Measurements from ENCODE around the gene IPO13.

IPO13 gene

DNA sequence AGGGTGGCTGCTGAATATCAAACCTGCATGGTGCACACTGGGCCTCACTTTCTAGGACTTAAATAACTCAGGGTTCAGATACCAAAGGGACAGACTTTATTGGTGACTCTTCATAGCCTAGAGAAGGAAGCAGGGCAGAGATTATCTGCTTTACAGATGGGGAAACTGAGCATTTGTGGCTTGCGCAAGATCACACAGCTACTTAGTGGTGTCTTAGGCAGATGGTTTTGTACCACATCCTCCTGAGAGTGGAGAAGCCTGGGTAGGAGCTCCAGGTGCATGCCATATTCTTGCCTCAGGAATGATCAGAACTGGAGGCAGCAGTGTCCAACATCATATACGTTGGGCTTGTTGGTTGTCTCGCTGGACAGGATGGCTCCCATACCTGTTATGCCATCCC, 16.3 kb downstream of the IPO13 start:
- in situ Hi-C loops (cut with HindIII; ENCODE audit: low sequenced_read_pairs): no loop called here
- H3K4me3 ChIP-seq (ENCODE audit: low read depth, low read length): no peak overlapping the region
- TF ChIP-seq, protein P1, sequence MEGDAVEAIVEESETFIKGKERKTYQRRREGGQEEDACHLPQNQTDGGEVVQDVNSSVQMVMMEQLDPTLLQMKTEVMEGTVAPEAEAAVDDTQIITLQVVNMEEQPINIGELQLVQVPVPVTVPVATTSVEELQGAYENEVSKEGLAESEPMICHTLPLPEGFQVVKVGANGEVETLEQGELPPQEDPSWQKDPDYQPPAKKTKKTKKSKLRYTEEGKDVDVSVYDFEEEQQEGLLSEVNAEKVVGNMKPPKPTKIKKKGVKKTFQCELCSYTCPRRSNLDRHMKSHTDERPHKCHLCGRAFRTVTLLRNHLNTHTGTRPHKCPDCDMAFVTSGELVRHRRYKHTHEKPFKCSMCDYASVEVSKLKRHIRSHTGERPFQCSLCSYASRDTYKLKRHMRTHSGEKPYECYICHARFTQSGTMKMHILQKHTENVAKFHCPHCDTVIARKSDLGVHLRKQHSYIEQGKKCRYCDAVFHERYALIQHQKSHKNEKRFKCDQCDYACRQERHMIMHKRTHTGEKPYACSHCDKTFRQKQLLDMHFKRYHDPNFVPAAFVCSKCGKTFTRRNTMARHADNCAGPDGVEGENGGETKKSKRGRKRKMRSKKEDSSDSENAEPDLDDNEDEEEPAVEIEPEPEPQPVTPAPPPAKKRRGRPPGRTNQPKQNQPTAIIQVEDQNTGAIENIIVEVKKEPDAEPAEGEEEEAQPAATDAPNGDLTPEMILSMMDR (IDR thresholded peaks at IDR 0.05; ENCODE audit: low read depth, low read length, missing control alignments): no peak
- DNase-seq (ENCODE audit: low read depth): no peak

DNA sequence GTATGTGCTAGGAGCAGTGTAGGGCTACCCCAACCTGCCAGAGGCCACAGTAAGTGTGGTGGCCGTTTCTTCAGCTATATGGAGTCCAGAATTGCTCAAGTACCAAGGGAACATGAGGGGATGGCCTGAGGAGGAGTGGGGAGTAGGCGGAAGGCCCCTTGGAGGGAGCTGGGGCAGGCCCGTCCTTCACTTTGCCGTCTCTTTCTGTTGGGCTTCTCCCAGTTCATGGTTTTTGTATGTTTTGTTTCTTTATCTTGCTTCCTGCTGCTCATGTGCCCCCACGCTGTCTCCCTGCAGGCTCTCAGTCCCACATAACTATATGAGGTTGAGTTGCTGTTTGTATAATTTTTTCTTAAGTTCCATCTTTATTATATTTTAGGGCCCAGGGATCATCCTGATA, 17.1 kb downstream of the IPO13 start:
- in situ Hi-C loops (cut with HindIII; ENCODE audit: low sequenced_read_pairs): no loop called here
- TF ChIP-seq, protein P1 (IDR thresholded peaks at IDR 0.05; ENCODE audit: low read depth, low read length, missing control alignments): no peak
- no peak overlapping the region for H3K4me3 ChIP-seq (ENCODE audit: low read depth, low read length)
- DNase-seq (ENCODE audit: low read depth): no peak

DNA sequence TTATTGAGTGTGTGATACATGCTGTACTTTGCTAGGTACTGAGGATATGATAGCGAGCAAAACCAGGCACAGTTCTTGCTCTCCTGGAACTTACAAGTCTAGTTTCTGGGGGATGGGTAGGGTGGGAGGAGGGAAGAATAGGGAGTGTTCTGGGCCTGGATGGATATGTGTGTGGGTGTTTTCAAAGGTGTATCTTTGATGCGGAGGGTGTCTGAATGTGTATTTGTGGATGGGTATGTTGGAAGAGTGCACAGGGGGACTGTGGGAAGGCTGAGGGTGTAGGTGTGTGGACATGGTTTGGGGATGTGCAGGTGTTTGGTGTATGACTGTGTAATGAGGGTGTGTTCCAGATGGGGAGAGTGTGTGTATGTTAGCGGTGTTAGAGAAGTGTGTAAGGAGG, 18.6 kb downstream of the IPO13 start:
- no peak for DNase-seq (ENCODE audit: low read depth)
- TF ChIP-seq, protein P1 (IDR thresholded peaks at IDR 0.05; ENCODE audit: low read depth, low read length, missing control alignments): no peak
- H3K4me3 ChIP-seq (ENCODE audit: low read depth, low read length): no peak overlapping the region
- in situ Hi-C loops (cut with HindIII; ENCODE audit: low sequenced_read_pairs): no loop called here

DNA sequence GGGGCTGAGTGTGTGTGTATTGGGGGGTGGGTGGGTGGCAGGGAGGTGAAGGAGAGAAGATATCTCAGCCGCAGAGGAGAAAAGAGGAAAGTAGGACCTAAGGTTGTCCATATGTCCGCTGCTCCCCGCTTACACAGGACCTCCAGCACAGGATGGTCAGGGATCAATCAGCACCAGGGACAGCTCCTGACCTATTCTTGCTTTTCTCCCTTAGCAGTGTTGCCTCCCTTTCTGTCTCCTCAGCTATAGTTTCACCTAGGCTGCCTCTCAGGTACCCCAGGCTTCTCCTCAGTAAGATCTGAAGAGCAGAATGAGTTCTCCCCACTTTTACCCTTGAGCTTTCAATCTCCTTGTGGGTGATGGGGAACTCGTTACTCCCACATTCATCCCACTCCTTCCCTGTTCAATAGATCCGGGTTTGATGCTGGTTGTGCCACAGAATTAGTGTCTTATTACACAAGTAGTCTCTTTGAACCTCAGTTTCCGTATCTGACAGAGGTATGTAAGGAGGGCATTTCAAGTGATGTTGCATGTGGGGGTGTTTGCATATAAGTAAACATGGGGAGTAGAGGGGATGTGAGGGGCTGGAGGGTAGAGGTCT, 21.7 kb downstream of the IPO13 start:
- no peak overlapping the region for H3K4me3 ChIP-seq (ENCODE audit: low read depth, low read length)

DNA sequence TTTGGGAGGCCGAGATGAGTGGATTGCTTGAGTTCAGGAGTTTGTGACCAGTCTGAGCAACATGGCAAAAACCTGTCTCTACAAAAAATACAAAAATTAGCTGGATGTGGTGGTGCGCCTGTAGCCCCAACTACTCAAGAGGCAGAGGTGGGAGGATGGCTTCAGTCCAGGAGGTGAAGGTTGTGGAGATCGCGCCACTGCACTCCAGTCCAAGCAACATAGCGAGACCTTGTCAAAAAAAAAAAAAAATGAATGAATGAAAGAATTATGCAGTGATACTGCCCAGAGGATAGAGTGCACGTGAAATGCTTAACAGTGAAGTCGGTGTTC, 22.6 kb downstream of the IPO13 start:
- TF ChIP-seq, protein P1 (IDR thresholded peaks at IDR 0.05; ENCODE audit: low read depth, low read length, missing control alignments): no peak
- peak overlapping the region; percentile 96 for H3K4me3 ChIP-seq (ENCODE audit: low read depth, low read length)

More for the DNA sequence above, 21.7 kb downstream of the IPO13 start:
- in situ Hi-C loops (cut with HindIII; ENCODE audit: low sequenced_read_pairs): no loop called here
- TF ChIP-seq, protein P1 (IDR thresholded peaks at IDR 0.05; ENCODE audit: low read depth, low read length, missing control alignments): no peak
- DNase-seq (ENCODE audit: low read depth): peak; percentile 11

DNA sequence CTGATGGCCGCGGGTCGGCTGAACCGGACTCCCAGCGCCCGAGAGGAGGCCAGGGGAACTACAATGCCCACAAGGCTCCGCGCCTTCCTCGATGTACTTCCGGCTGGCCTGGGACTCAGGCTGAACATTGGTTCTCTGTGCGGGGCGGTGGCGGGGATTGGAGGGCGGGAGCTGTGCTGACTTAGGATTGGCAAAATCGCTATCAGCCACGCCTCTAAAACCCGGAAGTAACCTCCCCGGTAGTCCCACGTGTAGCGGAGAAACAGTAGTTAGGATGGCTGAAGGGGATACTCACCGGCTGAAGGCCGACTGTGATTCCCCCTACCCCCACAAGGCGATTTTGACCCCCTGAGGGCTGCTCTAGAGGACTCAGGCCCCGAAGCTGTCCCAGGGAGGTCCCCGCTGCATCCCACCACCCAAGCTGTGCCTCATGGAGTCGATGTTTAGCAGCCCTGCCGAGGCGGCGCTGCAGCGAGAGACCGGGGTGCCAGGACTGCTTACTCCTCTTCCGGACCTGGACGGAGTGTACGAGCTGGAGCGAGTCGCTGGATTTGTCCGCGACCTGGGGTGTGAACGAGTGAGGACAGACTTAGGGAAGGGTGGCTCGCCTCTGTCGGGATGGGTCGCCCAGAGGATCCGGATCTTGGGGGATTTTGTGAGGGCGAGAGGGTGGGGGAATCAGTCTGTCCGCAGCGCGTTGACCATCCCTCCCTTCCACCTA, 23.2 kb downstream of the IPO13 start, which contains the start of gene DPH2:
DPH2 (plus strand) TSS at position 265 of the 721 bp plus-strand sequence; CDS start at position 431, 166 bp downstream.
- in situ Hi-C loops (cut with HindIII; ENCODE audit: low sequenced_read_pairs): loop anchor here (5.0 to 10.0 kb wide), 2 partner anchors 55 to 203 kb away; no protein-coding TSS in a partner anchor
- TF ChIP-seq, protein P1 (IDR thresholded peaks at IDR 0.05; ENCODE audit: low read depth, low read length, missing control alignments): peak; percentile 14
- peak within 1 kb of the TSS; percentile 96 for H3K4me3 ChIP-seq (ENCODE audit: low read depth, low read length)
- DNase-seq (ENCODE audit: low read depth): peak; percentile 93

More for the DNA sequence above, 22.6 kb downstream of the IPO13 start:
- in situ Hi-C loops (cut with HindIII; ENCODE audit: low sequenced_read_pairs): no loop called here
- DNase-seq (ENCODE audit: low read depth): no peak

All from astrocyte of the cerebellum (primary cell).